H1 (cell line): ENCODE data around the gene TECTB. TPM values are rescaled to one million over a fixed set of nuclear protein-coding genes. Genes with fewer than 3 reads are reported as not detected.

Source experiments
- CTCF ChIA-PET: fragments of 300-600 bp; sonication (Branson Sonifier 250); formaldehyde crosslinking; loops from one replicate; lab custom pipeline; 2021; ENCODE audit not compliant: partially characterized antibody; lab: Charles Lee
- POLR2A ChIA-PET: fragments of 300-600 bp; sonication (Branson Sonifier 250); formaldehyde crosslinking; loops from one replicate; lab custom pipeline; 2021; ENCODE audit warnings: inconsistent platforms; ENCODE audit not compliant: partially characterized antibody; lab: Charles Lee
- DNase-seq, 2 experiments: peaks; one replicate each; pipeline versions ENCODE4 v3.0.0 to v3.0.0-alpha.2; 2010 to 2022; ENCODE audit warnings: low spot score in 2 of 2, low read depth in 1 of 2, mixed read lengths in 1 of 2
- FAIRE-seq: peaks from 2 replicates; lab custom pipeline; 2011; peaks lifted over from hg19 to GRCh38; lab: Jason Lieb, UNC
- H2AFZ ChIP-seq: 2 replicates; pipeline ENCODE4 v1.8.1; 2012; ENCODE audit warnings: low read length, inconsistent platforms
- H2AK5ac ChIP-seq: 2 replicates; pipeline ENCODE4 v1.6.1; 2013; ENCODE audit warnings: low read depth, low read length
- H2BK120ac ChIP-seq: replicated peaks from 2 replicates; pipeline ENCODE3; 2013; ENCODE audit warnings: low read depth, low read length, inconsistent platforms
- H2BK12ac ChIP-seq: 2 replicates; pipeline ENCODE4 v1.6.1; 2013; ENCODE audit warnings: low read depth, low read length
- H2BK15ac ChIP-seq: 2 replicates; pipeline ENCODE4 v1.6.1; 2013; ENCODE audit warnings: low read length
- H2BK20ac ChIP-seq: 2 replicates; pipeline ENCODE4 v1.6.1; 2013; ENCODE audit warnings: low read length
- H2BK5ac ChIP-seq: 2 replicates; pipeline ENCODE4 v1.6.1; 2013; ENCODE audit warnings: low read depth, low read length
- H3K14ac ChIP-seq: 2 replicates; pipeline ENCODE4 v1.6.1; 2013; ENCODE audit warnings: inconsistent platforms; ENCODE audit not compliant: insufficient read length
- H3K18ac ChIP-seq: 2 replicates; pipeline ENCODE4 v1.6.1; 2013; ENCODE audit warnings: low read length; ENCODE audit errors: extremely low read depth
- H3K23ac ChIP-seq: 2 replicates; pipeline ENCODE4 v1.6.1; 2013; ENCODE audit warnings: inconsistent platforms; ENCODE audit not compliant: insufficient read length
- H3K23me2 ChIP-seq: 2 replicates; pipeline ENCODE4 v1.6.1; 2013; ENCODE audit warnings: low read depth, low read length
- H3K27ac ChIP-seq: 2 replicates; pipeline ENCODE4 v1.6.1; 2011; ENCODE audit warnings: low read depth, low read length, inconsistent platforms
- H3K27me3 ChIP-seq, 4 experiments: replicated peaks in 1 of 4; 1 replicate in 1 of 4; 2 replicates in 3 of 4; pipeline versions ENCODE4 v1.6.1 to v1.8.1; 2011 to 2013; ENCODE audit warnings: low read length in 3 of 4, mild to moderate bottlenecking in 3 of 4, inconsistent platforms in 2 of 4, mixed read lengths in 2 of 4, moderate library complexity in 1 of 4; ENCODE audit not compliant: control insufficient read depth in 3 of 4, insufficient read depth in 3 of 4; ENCODE audit errors: extremely low read depth in 1 of 4
- H3K36me3 ChIP-seq, 4 experiments: 2 replicates each; pipeline versions ENCODE4 v1.6.1 to v1.8.1; 2011 to 2013; ENCODE audit warnings: mild to moderate bottlenecking in 4 of 4, low read length in 3 of 4, moderate library complexity in 2 of 4, control low read depth in 1 of 4, inconsistent platforms in 1 of 4; ENCODE audit not compliant: insufficient read depth in 4 of 4, control insufficient read depth in 2 of 4
- H3K4ac ChIP-seq: replicated peaks from 2 replicates; pipeline ENCODE3; 2013; ENCODE audit warnings: low read length, low read depth, mixed read lengths, inconsistent platforms; ENCODE audit not compliant: insufficient read length
- H3K4me1 ChIP-seq, 4 experiments: replicated peaks in 1 of 4; 1 replicate in 1 of 4; 2 replicates in 3 of 4; pipeline versions ENCODE4 v1.6.1 to v1.8.1; 2011 to 2013; ENCODE audit warnings: low read length in 3 of 4, inconsistent platforms in 2 of 4, mixed read lengths in 1 of 4; ENCODE audit not compliant: insufficient read depth in 4 of 4, control insufficient read depth in 3 of 4
- H3K4me2 ChIP-seq, 2 experiments: 2 replicates each; pipeline versions ENCODE4 v1.6.1 to v1.8.1; 2011 to 2013; ENCODE audit warnings: low read depth in 2 of 2, low read length in 2 of 2, control low read depth in 1 of 2, inconsistent platforms in 1 of 2, mild to moderate bottlenecking in 1 of 2; ENCODE audit not compliant: insufficient read depth in 1 of 2
- H3K4me3 ChIP-seq, 4 experiments: fragments of 200-600, 300-600 bp in 1 of 4; sonication (generic), shearing (Covaris generic), sonication (Bioruptor Twin) in 1 of 4; 2 replicates each; pipeline versions ENCODE4 v1.5.1 to v1.8.1; 2011 to 2016; ENCODE audit warnings: low read length in 4 of 4, low read depth in 3 of 4, control low read depth in 2 of 4, inconsistent platforms in 2 of 4, mild to moderate bottlenecking in 2 of 4, mixed read lengths in 1 of 4, moderate library complexity in 1 of 4; ENCODE audit not compliant: insufficient read depth in 2 of 4; ENCODE audit errors: extremely low read depth in 1 of 4
- H3K56ac ChIP-seq: replicated peaks from 2 replicates; pipeline ENCODE3; 2013; ENCODE audit warnings: low read depth, mild to moderate bottlenecking, mixed read lengths, low read length, inconsistent platforms; ENCODE audit not compliant: insufficient read length
- H3K79me1 ChIP-seq: 2 replicates; pipeline ENCODE4 v1.6.1; 2013; ENCODE audit warnings: low read depth, low read length, control low read depth
- H3K79me2 ChIP-seq, 2 experiments: 2 replicates each; pipeline versions ENCODE4 v1.6.1 to v1.8.1; 2012 to 2013; ENCODE audit warnings: low read length in 2 of 2, mild to moderate bottlenecking in 2 of 2, inconsistent platforms in 1 of 2; ENCODE audit not compliant: insufficient read depth in 2 of 2, control insufficient read depth in 1 of 2
- H3K9ac ChIP-seq, 4 experiments: replicated peaks in 1 of 4; 1 replicate in 1 of 4; 2 replicates in 3 of 4; pipeline versions ENCODE4 v1.6.1 to v1.8.1; 2011 to 2013; ENCODE audit warnings: low read depth in 3 of 4, low read length in 3 of 4, control low read depth in 2 of 4, mild to moderate bottlenecking in 2 of 4, moderate library complexity in 2 of 4, inconsistent platforms in 1 of 4; ENCODE audit errors: extremely low read depth in 1 of 4
- H3K9me3 ChIP-seq, 2 experiments: 2 replicates each; pipeline versions ENCODE4 v1.6.1 to v1.8.1; 2012 to 2013; ENCODE audit warnings: mild to moderate bottlenecking in 2 of 2, moderate library complexity in 2 of 2, control low read depth in 1 of 2, inconsistent platforms in 1 of 2, low read depth in 1 of 2, low read length in 1 of 2, mixed read lengths in 1 of 2; ENCODE audit not compliant: insufficient read depth in 2 of 2
- H4K20me1 ChIP-seq, 2 experiments: replicated peaks in 1 of 2; 2 replicates each; pipeline versions ENCODE3 to v1.8.1; 2011 to 2013; ENCODE audit warnings: inconsistent platforms in 2 of 2, low read length in 2 of 2, mild to moderate bottlenecking in 1 of 2; ENCODE audit not compliant: insufficient read depth in 2 of 2, control insufficient read depth in 1 of 2
- H4K5ac ChIP-seq: 2 replicates; pipeline ENCODE4 v1.6.1; 2013; ENCODE audit warnings: low read length, low read depth, mixed read lengths, inconsistent platforms; ENCODE audit not compliant: insufficient read length
- H4K8ac ChIP-seq: 2 replicates; pipeline ENCODE4 v1.8.0; 2013; ENCODE audit warnings: mild to moderate bottlenecking, moderate library complexity, low read length, inconsistent platforms; ENCODE audit not compliant: insufficient read depth; ENCODE audit errors: extremely low read depth
- H4K91ac ChIP-seq: replicated peaks from 2 replicates; pipeline ENCODE3; 2013; ENCODE audit warnings: low read length, mixed read lengths, inconsistent platforms; ENCODE audit not compliant: insufficient read length
- CTBP2 ChIP-seq: IDR thresholded peaks from 2 replicates; pipeline ENCODE4 v1.7.0; 2011; ENCODE audit warnings: borderline replicate concordance, mild to moderate bottlenecking, moderate library complexity, mixed read lengths, low read length; ENCODE audit not compliant: insufficient read depth, insufficient read length
- RFX5 ChIP-seq: IDR thresholded peaks from 2 replicates; pipeline ENCODE4 v1.6.1; 2011; ENCODE audit warnings: low read depth, low read length, improper control_type of control experiment, borderline replicate concordance
- SAP30 ChIP-seq: fragments of 300-600 bp; sonication (generic); IDR thresholded peaks from 2 replicates; pipeline ENCODE4 v1.7.1; 2012; ENCODE audit warnings: low read length, moderate library complexity, mild to moderate bottlenecking, inconsistent platforms; ENCODE audit not compliant: insufficient read depth, insufficient replicate concordance
- WGBS, 2 experiments: shearing (Covaris generic) in 1 of 2; methylation state at CpG; one replicate each; pipeline versions ENCODE4 v1.1.6 to v1.1.7; 2013 to 2015; ENCODE audit warnings: low lambda C conversion rate in 2 of 2, mixed read lengths in 2 of 2, inconsistent platforms in 1 of 2, low coverage in 1 of 2, missing lambda C conversion rate in 1 of 2; ENCODE audit not compliant: insufficient replicate concordance in 2 of 2, insufficient coverage in 1 of 2, insufficient read length in 1 of 2; ENCODE audit errors: extremely low coverage in 1 of 2, missing lambda C conversion rate in 1 of 2; 5-methylcytosine and 5-hydroxymethylcytosine counted together
- polyA plus RNA-seq, 7 experiments: library from polyadenylated mRNA; depleted of rRNA in 3 of 7; stranded (reverse) in 5 of 7; unstranded in 2 of 7; fragments of >200 nt in 5 of 7; fragments of 200-250 nt in 2 of 7; gene quantifications; 1 replicate in 5 of 7; 2 replicates in 1 of 7; 4 replicates in 1 of 7; pipeline versions ENCODE4 v1.2.1 to v1.2.3, GENCODE V29; 2011 to 2013; ENCODE audit warnings: missing spikeins in 2 of 7, mixed read lengths in 2 of 7
- total RNA-seq: library from RNA; stranded (reverse); fragmentation: NEBNext Ultra II Directional; extraction: Animal tissue kit (Norgen Biotek cat#: 25700); gene quantifications from 2 replicates; pipeline ENCODE4 v1.2.1, GENCODE V29; 2021

Gene TECTB
- total and polyA plus RNA-seq, 2 of the 8 experiments (the other 6 are each of a cell fraction or from before 2014, with no cell fraction given), result not detected

- Histone ChIP-seq H2AK5ac (no peak overlapping the region), H3K56ac (no peak overlapping the region), H3K23ac (no peak overlapping the region), H2AFZ (no peak overlapping the region), H3K36me3 (no peaks in the 10 kb centered on the region), H3K23me2 (no peaks in the 10 kb centered on the region), H3K18ac (no peak overlapping the region), H3K27ac (no peak overlapping the region), H3K4ac (no peak overlapping the region), H3K79me2 (no peaks in the 10 kb centered on the region), H3K9me3 (no peaks in the 10 kb centered on the region), H4K5ac (no peak overlapping the region), H3K4me2 (no peak overlapping the region), H2BK20ac (no peak overlapping the region), H3K4me3 (no peak overlapping the region), H3K14ac (no peak overlapping the region), H2BK15ac (no peak overlapping the region), H2BK120ac (no peak overlapping the region), H3K79me1 (no peaks in the 10 kb centered on the region), H3K27me3 (no peaks in the 10 kb centered on the region), H4K8ac (no peak overlapping the region), H3K9ac (no peak overlapping the region), H4K91ac (no peak overlapping the region), H2BK12ac (no peak overlapping the region), H4K20me1 (no peaks in the 10 kb centered on the region), H2BK5ac (no peak overlapping the region), H3K4me1 (no peaks in the 10 kb centered on the region)
- ChIA-PET POLR2A (interaction anchor here (0.7 kb wide), 1 partner anchor 14 kb away, joined by 3 read pairs; no protein-coding TSS in a partner anchor), CTCF (no interaction called here)
- DNase-seq, result no peak
- WGBS, 2 experiments, result 81% methylated on average over 2 of the region's 2 CpGs; no CpG with 5 or more reads in 1 of the 2 experiments
- no peak for FAIRE-seq
- no peak for TF ChIP-seq CTBP2
- TF ChIP-seq RFX5, result no peak
- TF ChIP-seq SAP30, result no peak
Measured at GRCh38 chr10:112340601-112341000, 57.4 kb downstream of the TECTB start.
